ENCODE results near the gene ELL.

ELL gene

DNA sequence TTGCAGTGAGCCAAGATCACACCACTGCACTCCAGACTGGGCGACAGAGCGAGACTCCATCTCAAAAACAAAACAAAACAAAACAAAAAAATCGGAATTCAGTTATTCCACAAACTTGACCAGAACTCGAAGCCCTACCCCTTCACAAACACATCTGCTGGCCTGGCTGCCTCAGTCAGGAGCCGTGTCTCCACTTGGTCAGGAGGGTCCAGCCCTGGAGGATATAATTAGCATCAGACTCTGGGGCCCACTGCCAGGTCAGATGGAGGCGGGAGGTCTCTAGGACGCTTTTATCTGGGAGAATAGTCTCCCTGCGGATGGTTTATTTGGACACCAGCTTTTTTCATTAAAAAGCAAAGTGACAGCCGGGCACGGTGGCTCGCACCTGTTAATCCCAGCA is 8.0 kb downstream of the ELL start:
- Histone ChIP-seq H3K4me3 (ENCODE audit: low read length) (no peak overlapping the region), H3K36me3 (ENCODE audit: insufficient read depth, low read length) (peaks cover 4% of the 10 kb centered on the region), H3K9ac (ENCODE audit: low read depth, low read length) (no peak overlapping the region), H3K9me3 (replicated peaks; ENCODE audit: low read length) (no peaks in the 10 kb centered on the region), H3K4me2 (ENCODE audit: low read length) (no peak overlapping the region), H3K27me3 (ENCODE audit: control insufficient read depth, insufficient read depth, low read length) (no peaks in the 10 kb centered on the region), H3K4me1 (ENCODE audit: control insufficient read depth, insufficient read depth, low read length) (peaks cover 16% of the 10 kb centered on the region)

DNA sequence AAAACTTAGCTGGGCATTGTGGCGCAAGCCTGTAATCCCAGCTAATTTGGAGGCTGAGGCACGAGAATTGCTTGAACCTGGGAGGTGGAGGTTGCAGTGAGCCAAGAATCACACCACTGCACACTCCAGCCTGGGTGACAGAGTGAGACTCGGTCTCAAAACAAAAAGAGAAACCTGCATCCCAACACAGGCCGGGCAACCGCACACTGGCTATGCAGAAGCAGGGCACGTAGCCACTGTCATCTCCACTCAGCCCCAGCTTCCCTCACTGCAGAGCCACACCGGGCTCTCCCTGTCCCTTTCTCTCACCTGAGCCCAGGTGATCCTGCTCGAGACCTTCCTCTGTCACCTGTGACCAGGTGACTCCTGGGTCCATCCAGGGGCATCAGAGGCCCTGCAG is 11.7 kb downstream of the ELL start:
- Histone ChIP-seq H3K4me2 (ENCODE audit: low read length) (no peak overlapping the region), H3K9ac (ENCODE audit: low read depth, low read length) (no peak overlapping the region), H3K36me3 (ENCODE audit: insufficient read depth, low read length) (peaks cover 4% of the 10 kb centered on the region), H3K9me3 (replicated peaks; ENCODE audit: low read length) (no peaks in the 10 kb centered on the region), H3K27me3 (ENCODE audit: control insufficient read depth, insufficient read depth, low read length) (no peaks in the 10 kb centered on the region), H3K4me3 (ENCODE audit: low read length) (no peak overlapping the region), H3K4me1 (ENCODE audit: control insufficient read depth, insufficient read depth, low read length) (peaks cover 38% of the 10 kb centered on the region)

- H3K36me3 ChIP-seq (ENCODE audit: insufficient read depth, low read length): no peaks in the 10 kb centered on the region
Observed at GRCh38 chr19:18508585-18508984, 13.3 kb downstream of the ELL start.

DNA sequence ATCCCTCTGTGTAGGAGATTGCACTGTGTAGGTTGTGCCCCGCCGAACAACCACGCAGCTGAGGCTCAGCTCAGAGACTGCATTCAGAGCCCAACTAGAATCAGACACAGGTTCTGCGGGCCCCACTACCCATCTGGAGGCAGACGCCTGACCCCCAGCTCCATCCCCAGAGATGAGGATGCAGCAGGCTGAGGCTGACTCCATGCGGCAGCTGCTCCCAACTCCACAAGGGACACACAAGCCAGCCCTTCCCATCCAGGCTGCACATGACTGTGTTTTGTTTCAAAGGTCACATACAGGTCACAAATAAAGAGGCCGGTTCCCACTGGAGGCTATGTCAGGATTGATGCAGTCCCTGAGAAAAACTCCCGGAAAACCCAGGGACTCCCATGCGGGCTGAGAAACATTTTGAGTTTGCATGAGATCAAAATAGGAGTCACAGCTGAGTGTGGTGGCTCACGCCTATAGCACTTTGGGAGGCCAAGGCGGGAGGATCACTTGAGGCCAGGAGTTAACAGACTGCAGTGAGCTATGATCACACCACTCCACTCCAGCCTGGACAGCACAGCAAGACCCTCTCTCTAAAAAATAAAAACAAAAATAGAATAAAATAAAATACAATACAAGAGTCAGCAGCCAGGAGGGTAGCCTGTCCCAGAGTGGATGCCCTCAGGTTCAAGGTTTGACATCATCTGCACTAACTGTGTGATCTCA is 14.0 kb downstream of the ELL start:
- Histone ChIP-seq H3K4me3 (ENCODE audit: low read length) (no peak overlapping the region), H3K4me2 (ENCODE audit: low read length) (no peak overlapping the region), H3K9me3 (replicated peaks; ENCODE audit: low read length) (no peaks in the 10 kb centered on the region), H3K9ac (ENCODE audit: low read depth, low read length) (no peak overlapping the region), H3K36me3 (ENCODE audit: insufficient read depth, low read length) (no peaks in the 10 kb centered on the region), H3K4me1 (ENCODE audit: control insufficient read depth, insufficient read depth, low read length) (peaks cover 48% of the 10 kb centered on the region), H3K27me3 (ENCODE audit: control insufficient read depth, insufficient read depth, low read length) (no peaks in the 10 kb centered on the region)

More at GRCh38 chr19:18508585-18508984, 13.3 kb downstream of the ELL start:
- no peak overlapping the region for H3K4me3 ChIP-seq (ENCODE audit: low read length)
- H3K4me1 ChIP-seq (ENCODE audit: control insufficient read depth, insufficient read depth, low read length): peaks cover 41% of the 10 kb centered on the region
- no peak overlapping the region for H3K4me2 ChIP-seq (ENCODE audit: low read length)
- no peaks in the 10 kb centered on the region for H3K27me3 ChIP-seq (ENCODE audit: control insufficient read depth, insufficient read depth, low read length)
- no peaks in the 10 kb centered on the region for H3K9me3 ChIP-seq (replicated peaks; ENCODE audit: low read length)
- no peak overlapping the region for H3K9ac ChIP-seq (ENCODE audit: low read depth, low read length)

- H3K9me3 ChIP-seq (replicated peaks; ENCODE audit: low read length): no peaks in the 10 kb centered on the region
- no peak overlapping the region for H3K9ac ChIP-seq (ENCODE audit: low read depth, low read length)
- H3K4me2 ChIP-seq (ENCODE audit: low read length): no peak overlapping the region
- H3K4me1 ChIP-seq (ENCODE audit: control insufficient read depth, insufficient read depth, low read length): peaks cover 52% of the 10 kb centered on the region
- H3K27me3 ChIP-seq (ENCODE audit: control insufficient read depth, insufficient read depth, low read length): no peaks in the 10 kb centered on the region
- H3K4me3 ChIP-seq (ENCODE audit: low read length): no peak overlapping the region
- H3K36me3 ChIP-seq (ENCODE audit: insufficient read depth, low read length): no peaks in the 10 kb centered on the region
Observed at GRCh38 chr19:18507021-18507726, 14.7 kb downstream of the ELL start.

GRCh38 chr19:18506101-18506930 is 15.6 kb downstream of the ELL start:
- H3K4me1 ChIP-seq (ENCODE audit: control insufficient read depth, insufficient read depth, low read length): peaks cover 52% of the 10 kb centered on the region
- no peaks in the 10 kb centered on the region for H3K9me3 ChIP-seq (replicated peaks; ENCODE audit: low read length)
- no peaks in the 10 kb centered on the region for H3K36me3 ChIP-seq (ENCODE audit: insufficient read depth, low read length)
- H3K4me2 ChIP-seq (ENCODE audit: low read length): no peak overlapping the region
- no peaks in the 10 kb centered on the region for H3K27me3 ChIP-seq (ENCODE audit: control insufficient read depth, insufficient read depth, low read length)
- H3K9ac ChIP-seq (ENCODE audit: low read depth, low read length): no peak overlapping the region
- H3K4me3 ChIP-seq (ENCODE audit: low read length): no peak overlapping the region

DNA sequence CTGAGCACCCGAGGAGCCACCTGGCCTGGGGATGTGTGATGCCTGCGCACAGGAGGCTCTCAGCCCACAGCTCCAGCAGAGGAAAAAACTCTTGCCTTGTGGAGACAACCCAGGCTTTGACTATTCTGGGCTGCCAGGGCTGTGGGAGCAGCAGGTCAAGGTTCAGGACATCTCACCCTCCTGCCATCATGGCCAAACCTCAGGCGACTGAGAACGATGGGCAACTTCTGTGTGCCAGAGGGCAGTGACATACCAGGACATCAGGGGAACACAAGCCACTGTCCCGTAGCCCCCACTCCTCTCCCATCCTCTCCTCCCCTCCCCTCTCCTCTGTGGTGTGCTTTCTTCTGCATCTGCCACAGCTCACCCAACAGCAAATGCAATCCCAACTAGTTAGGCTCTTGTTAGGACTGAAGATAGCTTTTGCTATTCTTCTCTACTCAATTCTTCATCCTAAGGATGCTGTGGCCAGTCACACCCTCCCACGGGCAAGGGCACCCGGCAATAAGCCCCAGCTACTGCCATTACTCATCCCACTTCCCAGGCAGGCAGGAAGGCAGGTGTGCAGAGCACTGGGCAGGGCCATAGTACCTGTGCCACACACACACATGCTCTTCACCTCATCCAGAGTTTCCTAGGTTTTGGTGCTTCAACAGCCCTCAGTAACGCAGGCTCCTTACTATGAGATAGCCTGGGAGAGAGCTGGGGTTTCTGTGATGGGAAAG is 16.8 kb downstream of the ELL start:
- no peak overlapping the region for H3K9ac ChIP-seq (ENCODE audit: low read depth, low read length)
- H3K4me1 ChIP-seq (ENCODE audit: control insufficient read depth, insufficient read depth, low read length): peaks cover 59% of the 10 kb centered on the region
- no peaks in the 10 kb centered on the region for H3K9me3 ChIP-seq (replicated peaks; ENCODE audit: low read length)
- no peak overlapping the region for H3K4me2 ChIP-seq (ENCODE audit: low read length)
- no peaks in the 10 kb centered on the region for H3K36me3 ChIP-seq (ENCODE audit: insufficient read depth, low read length)
- no peak overlapping the region for H3K4me3 ChIP-seq (ENCODE audit: low read length)
- H3K27me3 ChIP-seq (ENCODE audit: control insufficient read depth, insufficient read depth, low read length): no peaks in the 10 kb centered on the region

GRCh38 chr19:18503971-18504885 is 17.6 kb downstream of the ELL start:
- Histone ChIP-seq H3K9ac (ENCODE audit: low read depth, low read length) (no peak overlapping the region), H3K4me1 (ENCODE audit: control insufficient read depth, insufficient read depth, low read length) (peaks cover 59% of the 10 kb centered on the region)

DNA sequence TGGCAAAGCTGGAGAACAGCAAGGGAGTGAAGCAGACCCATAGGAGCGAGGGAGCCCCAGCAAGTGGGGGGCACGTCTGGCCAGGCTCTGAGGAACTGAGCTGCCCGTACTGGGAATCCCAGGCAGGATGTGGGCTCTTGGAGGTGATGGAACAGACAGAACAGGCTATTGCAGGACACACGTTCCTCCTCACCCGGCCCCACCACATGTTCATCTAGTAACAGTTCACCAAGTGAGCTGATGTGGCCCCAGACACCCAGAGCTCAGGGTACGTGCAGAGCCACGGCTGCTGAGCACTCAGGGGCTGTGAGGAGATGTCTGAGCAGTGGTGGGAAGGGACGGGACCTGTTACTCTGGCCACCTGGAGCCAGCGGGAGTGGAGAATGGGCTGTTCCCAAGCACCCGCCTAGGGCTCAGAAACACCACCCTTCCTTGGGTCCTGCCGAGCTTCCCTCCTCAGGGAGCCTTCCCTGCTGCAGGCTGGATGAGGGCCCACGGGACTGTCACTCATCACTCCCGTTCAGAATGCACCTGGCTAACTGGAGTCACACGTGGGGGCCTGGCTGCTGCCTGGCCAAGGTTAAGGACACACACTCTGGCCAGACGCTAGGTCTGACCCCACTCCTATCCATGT is 18.4 kb downstream of the ELL start:
- H3K4me1 ChIP-seq (ENCODE audit: control insufficient read depth, insufficient read depth, low read length): peaks cover 59% of the 10 kb centered on the region
- H3K4me3 ChIP-seq (ENCODE audit: low read length): no peak overlapping the region
- H3K27me3 ChIP-seq (ENCODE audit: control insufficient read depth, insufficient read depth, low read length): no peaks in the 10 kb centered on the region
- H3K9me3 ChIP-seq (replicated peaks; ENCODE audit: low read length): no peaks in the 10 kb centered on the region
- no peak overlapping the region for H3K4me2 ChIP-seq (ENCODE audit: low read length)
- H3K9ac ChIP-seq (ENCODE audit: low read depth, low read length): no peak overlapping the region
- no peaks in the 10 kb centered on the region for H3K36me3 ChIP-seq (ENCODE audit: insufficient read depth, low read length)

More at GRCh38 chr19:18503971-18504885, 17.6 kb downstream of the ELL start:
- Histone ChIP-seq H3K27me3 (ENCODE audit: control insufficient read depth, insufficient read depth, low read length) (no peaks in the 10 kb centered on the region), H3K4me2 (ENCODE audit: low read length) (no peak overlapping the region), H3K36me3 (ENCODE audit: insufficient read depth, low read length) (no peaks in the 10 kb centered on the region), H3K9me3 (replicated peaks; ENCODE audit: low read length) (no peaks in the 10 kb centered on the region), H3K4me3 (ENCODE audit: low read length) (no peak overlapping the region)

DNA sequence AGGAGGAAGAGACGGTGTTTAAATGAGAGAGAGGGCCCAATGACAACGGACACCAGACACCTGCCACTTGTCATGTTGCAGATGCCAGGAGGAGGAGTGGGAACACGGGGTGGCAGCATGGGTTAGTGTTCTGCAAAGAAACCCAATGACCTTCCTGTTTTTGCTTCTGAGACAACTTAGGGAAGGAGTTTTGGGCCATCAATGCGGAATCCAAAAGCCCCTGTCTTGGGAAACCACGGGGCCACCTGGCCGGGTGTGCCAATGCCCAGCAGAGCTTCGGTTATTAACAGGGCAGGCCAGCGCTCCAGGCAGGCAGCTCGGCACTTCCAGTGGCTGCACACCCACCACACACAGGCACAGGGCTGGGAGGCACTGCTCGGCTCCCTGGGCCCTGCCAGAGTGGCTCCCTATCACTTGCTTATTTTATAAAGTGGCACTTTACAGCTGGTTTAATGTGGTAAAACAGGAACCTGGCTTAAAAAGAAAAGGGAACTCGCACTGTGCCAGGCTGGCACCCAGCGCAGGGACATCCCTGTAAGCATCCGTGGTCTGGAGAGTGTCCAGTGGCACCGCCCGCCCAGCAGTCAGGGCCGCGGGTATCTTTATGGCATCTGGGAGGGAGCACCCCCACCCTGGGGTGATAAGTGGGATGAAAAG is 19.1 kb downstream of the ELL start:
- Histone ChIP-seq H3K9me3 (replicated peaks; ENCODE audit: low read length) (no peaks in the 10 kb centered on the region), H3K4me2 (ENCODE audit: low read length) (no peak overlapping the region), H3K36me3 (ENCODE audit: insufficient read depth, low read length) (no peaks in the 10 kb centered on the region), H3K9ac (ENCODE audit: low read depth, low read length) (no peak overlapping the region), H3K4me1 (ENCODE audit: control insufficient read depth, insufficient read depth, low read length) (peaks cover 56% of the 10 kb centered on the region), H3K27me3 (ENCODE audit: control insufficient read depth, insufficient read depth, low read length) (no peaks in the 10 kb centered on the region), H3K4me3 (ENCODE audit: low read length) (no peak overlapping the region)
